Muscle of arm (tissue), 12 donors: Measurements from ENCODE around the gene FRRS1L. TPM values are rescaled to one million over a fixed set of nuclear protein-coding genes. Genes with fewer than 3 reads are reported as not detected.

Experiments used
- DNase-seq: peaks from one replicate; pipeline ENCODE4 v3.0.0-alpha.2; 2013
- polyA plus RNA-seq, 12 donors: library from polyadenylated mRNA; unstranded; fragments of 120-200 nt; gene quantifications; one replicate each; pipeline ENCODE4 v1.2.1, GENCODE V29; 2013; ENCODE audit not compliant: insufficient read length in 12 of 12

Gene FRRS1L
- polyA plus RNA-seq, 12 donors = 0.60 to 6.6 (median 1.6) TPM; not detected in 1

- DNase-seq = no peak
Observed at GRCh38 chr9:109179801-109180523, 12.9 kb upstream of the FRRS1L start.

- no peak for DNase-seq
Observed at GRCh38 chr9:109176963-109177362, 9.9 kb upstream of the FRRS1L start.

GRCh38 chr9:109176386-109176785, 9.3 kb upstream of the FRRS1L start:
- no peak for DNase-seq

GRCh38 chr9:109172935-109173334, 5.9 kb upstream of the FRRS1L start:
- DNase-seq = no peak

GRCh38 chr9:109171926-109172325, 4.9 kb upstream of the FRRS1L start:
- DNase-seq = no peak

GRCh38 chr9:109168170-109168569, 1.1 kb upstream of the FRRS1L start:
- DNase-seq = no peak

- DNase-seq = no peak
Observed at GRCh38 chr9:109167716-109168115, 667 bp upstream of the FRRS1L start.

GRCh38 chr9:109166171-109166770, 778 bp downstream of the FRRS1L start:
- DNase-seq = no peak

- DNase-seq = no peak
Observed at GRCh38 chr9:109164042-109164441, 3.0 kb downstream of the FRRS1L start.

- DNase-seq = no peak
Observed at GRCh38 chr9:109163194-109163593, 3.9 kb downstream of the FRRS1L start.

GRCh38 chr9:109162677-109163076, 4.4 kb downstream of the FRRS1L start:
- no peak for DNase-seq

GRCh38 chr9:109161471-109161870, 5.6 kb downstream of the FRRS1L start:
- no peak for DNase-seq

- no peak for DNase-seq
Observed at GRCh38 chr9:109159583-109159982, 7.5 kb downstream of the FRRS1L start.

- no peak for DNase-seq
Observed at GRCh38 chr9:109158651-109159050, 8.4 kb downstream of the FRRS1L start.

GRCh38 chr9:109156708-109157107, 10.3 kb downstream of the FRRS1L start:
- no peak for DNase-seq

- no peak for DNase-seq
Observed at GRCh38 chr9:109150925-109151545, 16.0 kb downstream of the FRRS1L start.

GRCh38 chr9:109149722-109150121, 17.3 kb downstream of the FRRS1L start:
- no peak for DNase-seq

GRCh38 chr9:109149089-109149488, 18.0 kb downstream of the FRRS1L start:
- no peak for DNase-seq

GRCh38 chr9:109145051-109145450, 22.0 kb downstream of the FRRS1L start:
- no peak for DNase-seq

- no peak for DNase-seq
Observed at GRCh38 chr9:109143881-109144562, 23.0 kb downstream of the FRRS1L start.

- DNase-seq = no peak
Observed at GRCh38 chr9:109141375-109141774, 25.7 kb downstream of the FRRS1L start.

GRCh38 chr9:109139851-109140250, 27.2 kb downstream of the FRRS1L start:
- DNase-seq = no peak

GRCh38 chr9:109138421-109138820, 28.6 kb downstream of the FRRS1L start:
- DNase-seq = no peak
